Fibroblast of skin of back (primary cell): ENCODE results near the gene KLHL8. TPM values are rescaled to one million over a fixed set of nuclear protein-coding genes. Genes with fewer than 3 reads are reported as not detected.

Experiments used
- DNase-seq: peaks from one replicate; pipeline ENCODE4 v3.0.0-alpha.2; 2013
- polyA plus RNA-seq, 2 experiments: library from polyadenylated mRNA; unstranded; fragments of 120-200 nt; gene quantifications; one replicate each; pipeline ENCODE4 v1.2.1, GENCODE V29; 2013; ENCODE audit not compliant: insufficient read length in 2 of 2

The KLHL8 gene
- 6.5 TPM for polyA plus RNA-seq (2013, experiment 1 of 2; ENCODE audit: insufficient read length)
- polyA plus RNA-seq (2013, experiment 2 of 2; ENCODE audit: insufficient read length): 6.6 TPM

DNA sequence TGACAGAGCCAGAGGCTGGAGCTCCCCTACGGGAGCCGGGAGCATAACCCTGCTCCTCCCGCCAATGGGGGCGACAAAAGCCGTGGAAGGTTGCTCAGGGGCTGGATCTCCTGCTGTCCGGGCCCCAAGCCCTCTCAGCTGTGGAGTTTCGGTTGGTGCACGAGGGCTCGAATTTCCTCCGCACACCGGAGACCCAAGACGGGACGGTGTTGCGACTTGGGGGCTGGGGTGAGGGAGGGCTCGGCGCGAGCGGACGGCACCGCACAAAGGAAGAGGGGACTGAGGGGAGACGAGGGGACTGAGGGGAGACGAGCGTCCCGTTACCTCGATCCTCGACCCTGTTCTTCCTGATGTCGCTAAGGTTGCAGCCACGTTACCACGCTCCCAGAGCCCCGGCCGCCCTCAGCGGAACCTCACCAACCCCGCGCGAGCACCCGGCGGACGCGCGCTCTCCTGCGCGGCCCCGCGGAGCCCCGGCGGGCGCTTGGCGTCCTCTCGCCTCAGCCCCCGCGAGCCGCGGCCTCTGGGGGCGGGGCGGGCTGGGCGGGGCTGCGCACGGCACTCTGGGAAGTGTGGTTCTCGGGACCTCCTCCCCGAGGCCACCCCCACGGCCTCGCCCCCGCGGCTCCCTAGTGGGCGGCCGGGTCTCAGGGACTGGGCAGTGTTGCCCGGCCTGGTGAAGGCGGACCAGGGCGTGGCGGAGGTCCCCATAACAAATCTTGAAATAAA, at the start of gene KLHL8:
KLHL8 (minus strand) TSS at position 525 of the 729 bp plus-strand sequence. CDS start 25,079 bp downstream, outside the sequence.
- DNase-seq: peak; percentile 89

DNA sequence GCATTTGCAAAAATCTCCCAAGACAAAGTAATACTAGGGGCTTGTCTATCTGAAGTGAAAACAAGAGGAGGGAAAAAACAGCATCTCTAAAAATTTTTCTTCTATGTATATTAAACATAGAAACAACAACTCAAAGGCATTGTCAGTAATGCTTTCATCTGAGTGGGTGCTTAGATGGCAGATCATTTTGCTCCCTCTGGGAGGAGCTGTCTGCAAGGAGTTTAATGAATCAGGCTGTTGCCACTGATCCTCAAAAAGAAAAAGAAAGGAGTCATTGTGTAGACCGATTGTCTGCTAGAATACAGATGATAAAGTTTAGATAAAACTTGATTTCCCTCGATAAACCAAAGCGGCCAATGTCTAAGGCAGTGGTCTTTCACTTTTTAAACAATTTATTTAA, 49.7 kb upstream of the KLHL8 start:
- peak; percentile 24 for DNase-seq

DNA sequence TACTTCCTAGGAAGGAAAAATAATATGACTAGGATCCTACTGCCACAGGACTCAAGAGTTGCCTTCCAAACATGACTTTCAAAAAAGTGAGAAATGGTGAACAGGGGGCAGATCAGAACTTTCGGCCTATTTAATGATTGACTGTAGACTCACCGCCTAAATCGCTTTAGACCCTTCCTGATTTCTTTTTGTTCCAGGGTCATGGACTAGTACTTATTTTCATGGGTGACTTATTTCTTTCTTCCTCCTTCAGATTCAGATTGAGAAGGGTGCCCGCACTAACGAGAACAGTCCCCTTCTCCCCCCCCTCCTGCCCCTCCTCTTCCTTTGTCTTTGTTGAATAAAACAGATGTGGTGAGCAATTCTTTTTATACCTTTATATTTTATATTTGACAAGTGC, 48.0 kb upstream of the KLHL8 start:
- no peak for DNase-seq

DNA sequence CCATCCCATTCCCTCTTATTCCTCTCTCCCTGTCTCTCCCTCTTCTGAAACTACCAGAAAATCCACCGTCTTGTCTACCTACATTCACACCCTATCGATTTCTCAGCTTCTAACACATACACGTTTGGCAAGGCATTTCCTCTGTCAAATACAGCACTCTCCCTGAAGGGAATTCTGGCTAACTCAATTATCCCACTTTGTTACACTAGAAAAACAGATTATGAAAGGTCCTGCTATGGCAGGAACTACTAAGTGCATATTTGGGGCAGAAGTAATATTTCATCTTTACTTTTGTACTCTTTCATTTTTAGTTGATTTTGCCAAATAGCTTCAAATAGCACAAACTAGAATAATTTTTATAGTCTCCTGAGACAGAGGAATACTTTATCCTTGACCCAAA, 46.6 kb upstream of the KLHL8 start:
- no peak for DNase-seq

DNA sequence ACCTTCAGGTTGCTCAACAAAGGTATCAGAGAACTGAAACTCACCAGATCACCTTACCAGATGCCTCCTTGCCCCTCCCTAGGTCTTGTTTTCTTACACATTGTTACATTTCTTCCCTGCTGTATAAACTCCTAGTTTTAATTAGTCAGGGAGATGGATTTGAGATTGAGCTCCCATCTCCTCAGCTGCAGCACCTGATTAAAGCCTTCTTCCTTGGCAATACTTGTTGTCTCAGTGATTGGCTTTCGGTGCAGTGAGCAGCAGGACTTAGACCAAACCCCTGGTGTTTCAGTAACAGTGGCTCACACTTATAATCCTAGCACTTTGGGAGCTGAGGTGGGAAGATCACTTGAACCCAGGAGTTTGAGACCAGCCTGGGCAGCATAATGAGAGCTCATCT, 42.5 kb upstream of the KLHL8 start:
- DNase-seq: no peak

DNA sequence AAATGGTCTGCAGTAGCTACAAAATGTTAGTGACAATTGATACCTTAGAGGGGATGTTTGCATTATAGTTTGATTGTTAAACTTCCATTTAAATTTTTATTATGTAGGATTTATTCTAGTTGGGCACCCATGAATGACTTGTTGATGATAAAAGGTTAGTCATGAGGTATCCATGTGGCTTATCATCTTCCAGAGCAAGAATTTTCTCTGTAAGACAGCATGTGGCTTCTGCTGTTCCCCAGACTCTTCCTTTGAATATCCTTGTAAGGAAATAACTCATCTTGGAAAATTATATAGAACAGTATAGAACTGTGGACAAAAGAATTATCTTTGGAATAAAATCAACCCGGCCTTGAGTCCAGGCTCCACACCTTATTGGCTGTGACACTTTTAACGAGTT, 40.1 kb upstream of the KLHL8 start:
- peak; percentile 7 for DNase-seq

DNA sequence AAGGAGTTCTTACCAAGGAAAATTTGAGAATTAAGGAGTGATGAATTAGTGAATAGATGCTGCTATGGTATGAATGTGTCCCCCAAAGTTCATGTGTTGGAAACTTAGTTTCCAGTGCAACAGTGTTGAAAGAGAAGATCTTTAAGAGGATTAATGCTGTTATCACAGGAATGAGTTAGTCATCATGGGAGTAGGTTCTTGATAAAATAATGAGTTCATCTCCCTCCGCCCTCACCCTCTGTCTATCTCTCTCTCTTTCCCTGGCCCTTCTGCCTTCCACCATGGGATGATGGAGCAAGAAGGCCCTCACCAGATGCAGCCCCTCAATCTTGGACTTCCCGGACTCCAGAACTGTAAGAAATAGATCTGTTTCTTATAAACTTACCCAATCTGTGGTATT, 38.3 kb upstream of the KLHL8 start:
- no peak for DNase-seq

DNA sequence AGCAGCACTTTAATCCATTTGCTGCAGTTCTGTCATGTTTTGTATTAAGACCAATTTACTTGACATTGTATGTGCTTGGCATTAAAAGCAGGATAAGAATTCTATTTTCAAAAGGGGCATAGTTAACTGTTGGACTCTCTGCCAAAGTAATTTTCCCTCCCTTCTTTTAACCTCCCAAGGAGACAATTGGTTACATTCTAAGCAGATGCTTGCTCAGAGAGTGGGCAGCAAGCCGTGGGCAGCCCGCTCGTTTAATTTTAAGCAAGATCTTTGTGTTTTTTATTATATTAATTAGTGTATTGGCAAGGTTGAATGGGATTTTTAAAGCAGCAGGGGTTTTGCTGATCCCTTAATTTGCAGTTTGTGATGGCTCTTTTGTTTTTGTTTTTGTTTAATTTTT, 37.1 kb upstream of the KLHL8 start:
- DNase-seq: no peak

DNA sequence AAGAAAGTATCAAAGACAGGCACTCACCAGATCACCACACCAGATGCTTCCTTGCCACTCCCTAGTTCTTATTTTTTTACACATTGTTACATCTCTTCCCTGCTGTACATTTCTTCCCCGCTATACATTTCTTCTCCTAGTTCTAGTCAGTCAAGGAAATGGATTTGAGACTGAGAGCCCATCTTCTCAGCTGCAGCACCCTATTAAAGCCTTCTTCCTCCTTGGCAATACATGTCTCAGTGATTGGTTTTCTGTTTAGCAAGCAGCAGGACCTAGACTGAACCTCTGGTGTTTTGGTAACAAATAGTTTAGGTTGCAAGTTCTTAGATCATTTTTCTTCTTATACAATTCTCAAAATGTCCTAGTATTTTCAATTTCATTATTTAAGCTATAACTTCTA, 35.3 kb upstream of the KLHL8 start:
- DNase-seq: no peak

DNA sequence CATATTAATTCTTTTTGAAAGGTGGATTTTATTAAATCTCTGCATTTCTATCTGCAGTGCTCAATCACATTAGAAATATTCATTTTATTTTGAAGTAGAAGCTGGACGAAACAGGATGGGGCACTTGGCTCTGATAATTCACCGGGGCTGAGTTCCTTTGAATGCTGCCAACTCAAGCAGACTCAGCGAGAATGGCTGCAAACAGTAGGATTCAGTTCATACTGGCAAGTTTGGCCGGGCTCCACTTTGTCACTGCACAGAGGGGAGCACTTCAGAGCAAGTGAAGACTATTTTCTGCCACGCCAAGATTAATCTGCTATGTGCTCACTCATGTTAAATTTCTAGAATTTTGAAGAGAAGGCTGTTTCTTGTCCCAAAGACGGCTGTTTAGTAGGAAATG, 30.7 kb upstream of the KLHL8 start:
- DNase-seq: no peak

DNA sequence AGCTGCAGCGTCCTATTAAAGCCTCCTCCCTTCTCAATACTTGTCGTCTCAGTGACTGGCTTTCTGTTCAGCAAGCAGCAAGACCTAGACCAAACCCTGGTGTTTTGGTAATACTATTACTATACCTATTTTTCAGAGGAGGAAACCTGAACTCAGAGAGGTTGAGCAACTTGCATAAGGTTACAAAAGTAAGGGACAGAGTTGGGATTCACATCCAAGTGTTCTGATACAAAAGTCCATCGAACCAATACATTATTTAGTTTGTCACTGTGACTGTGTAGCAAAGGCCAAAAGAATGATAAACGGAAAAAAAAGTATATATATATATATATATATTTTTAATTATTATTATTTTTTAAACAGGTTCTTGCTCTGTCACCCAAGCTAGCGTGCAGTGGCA, 29.9 kb upstream of the KLHL8 start:
- DNase-seq: no peak

DNA sequence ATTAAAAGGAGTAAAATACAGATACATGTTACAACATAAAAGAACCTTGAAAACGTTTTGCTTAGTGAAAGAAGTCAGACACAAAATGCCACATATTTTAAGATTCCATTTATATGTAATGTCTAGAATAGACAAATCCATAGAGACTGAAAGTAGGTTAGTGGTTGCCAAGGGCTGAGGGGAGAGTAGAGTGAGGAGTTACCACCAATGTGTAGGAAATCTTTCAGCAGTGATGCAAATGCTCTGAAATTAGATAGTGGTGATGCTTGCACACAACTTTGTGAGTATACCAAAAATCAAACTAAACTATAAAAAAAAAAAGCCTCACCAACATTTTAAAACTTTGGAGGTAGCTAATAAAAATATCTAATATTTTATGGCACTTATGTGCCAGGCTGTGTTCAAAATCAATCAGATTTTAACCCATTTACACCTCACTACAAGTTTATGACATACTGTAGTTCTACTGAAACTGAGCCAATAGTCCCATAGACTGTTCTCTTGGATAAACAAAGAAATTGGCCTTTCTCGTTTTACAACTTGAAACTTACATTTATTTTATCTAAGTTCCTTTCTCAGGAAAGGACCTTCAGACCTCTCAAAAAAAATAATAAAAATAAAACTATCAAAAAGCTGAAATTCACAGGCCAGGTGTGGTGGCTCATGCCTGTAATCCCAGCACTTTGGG, 29.1 kb upstream of the KLHL8 start:
- DNase-seq: no peak

DNA sequence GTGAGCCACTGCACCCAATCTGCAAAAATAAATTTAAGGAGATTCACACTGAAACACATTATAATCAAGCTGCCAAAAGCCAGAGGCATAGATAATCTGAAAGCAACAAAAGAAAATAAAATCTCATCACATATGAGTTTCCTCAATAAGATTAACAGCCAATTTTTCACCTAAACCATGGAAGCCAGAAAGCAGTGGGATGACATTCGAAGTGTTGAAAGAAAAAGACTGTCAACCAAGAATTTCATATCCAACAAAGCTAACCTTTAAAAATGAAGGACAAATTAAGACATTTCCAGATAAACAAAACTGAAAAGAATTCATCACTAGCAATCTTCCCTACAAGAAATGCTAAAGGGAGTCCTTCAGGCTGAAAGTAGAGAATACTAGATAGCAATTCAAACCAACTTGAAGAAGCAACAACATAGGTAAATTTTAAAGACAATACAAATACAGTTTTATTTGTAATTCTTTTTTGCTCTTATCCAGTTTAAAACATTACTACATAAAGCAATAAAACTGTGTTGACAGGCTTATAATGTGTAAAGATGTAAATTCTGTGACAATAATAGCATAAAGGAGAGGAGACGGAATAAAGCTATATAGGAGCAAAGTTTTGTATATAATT, 23.1 kb upstream of the KLHL8 start:
- no peak for DNase-seq

DNA sequence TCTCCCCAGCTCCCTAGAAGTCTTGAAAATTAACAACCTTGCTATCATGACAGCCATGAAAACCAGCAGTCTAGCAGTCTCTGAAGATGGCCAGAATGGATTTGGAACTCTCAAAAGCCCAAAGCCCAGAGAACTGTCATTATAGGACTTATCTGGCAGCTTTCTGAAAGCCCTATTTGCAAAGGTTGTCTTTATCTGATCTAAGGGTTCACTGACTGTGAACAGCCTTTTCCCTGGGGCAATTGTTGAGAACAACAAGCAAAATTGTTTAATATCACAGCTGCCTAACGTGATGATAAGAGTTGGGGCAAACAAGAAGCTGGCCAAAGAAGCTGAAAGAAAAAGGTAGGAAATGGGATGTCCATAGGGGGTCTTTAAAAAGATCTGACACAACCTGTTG, 20.9 kb upstream of the KLHL8 start:
- DNase-seq: no peak

DNA sequence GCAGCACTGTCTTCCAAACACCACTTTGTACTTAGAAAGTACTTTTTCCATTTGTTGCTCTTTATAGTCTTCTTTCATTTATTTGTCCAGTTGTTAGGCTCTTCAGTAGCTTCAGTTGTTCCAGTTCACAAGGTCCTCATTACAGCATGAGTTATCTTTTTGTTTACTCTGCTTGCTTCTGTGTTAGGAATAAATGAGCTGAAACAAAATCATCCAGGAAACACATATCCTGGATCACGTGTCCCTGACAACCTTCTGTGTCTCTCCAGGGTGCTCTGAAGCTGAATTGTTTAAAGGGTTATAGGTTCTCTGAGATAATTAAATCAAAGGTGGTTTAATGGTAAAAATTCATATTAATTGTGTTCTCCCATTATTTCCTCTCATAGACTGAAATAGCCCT, 19.9 kb upstream of the KLHL8 start:
- no peak for DNase-seq

DNA sequence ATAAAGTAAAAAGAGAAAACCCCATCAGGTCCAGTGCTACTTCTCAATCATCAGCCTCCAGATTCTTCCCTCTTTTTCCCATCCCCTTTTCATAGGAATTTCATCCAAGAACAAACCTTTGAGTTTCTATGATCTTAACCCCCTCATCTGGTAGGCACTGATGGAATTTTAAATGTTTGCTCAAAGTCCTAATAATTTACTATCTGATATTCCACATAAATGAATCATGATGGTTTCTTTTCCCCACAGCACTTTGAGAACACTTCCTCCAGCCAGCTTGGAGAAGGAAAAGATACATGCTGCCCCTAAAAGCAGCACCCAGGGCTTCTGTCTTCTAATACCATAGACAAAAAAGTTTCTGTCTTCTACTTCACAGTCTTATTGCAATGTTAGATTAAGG, 19.4 kb upstream of the KLHL8 start:
- DNase-seq: no peak

DNA sequence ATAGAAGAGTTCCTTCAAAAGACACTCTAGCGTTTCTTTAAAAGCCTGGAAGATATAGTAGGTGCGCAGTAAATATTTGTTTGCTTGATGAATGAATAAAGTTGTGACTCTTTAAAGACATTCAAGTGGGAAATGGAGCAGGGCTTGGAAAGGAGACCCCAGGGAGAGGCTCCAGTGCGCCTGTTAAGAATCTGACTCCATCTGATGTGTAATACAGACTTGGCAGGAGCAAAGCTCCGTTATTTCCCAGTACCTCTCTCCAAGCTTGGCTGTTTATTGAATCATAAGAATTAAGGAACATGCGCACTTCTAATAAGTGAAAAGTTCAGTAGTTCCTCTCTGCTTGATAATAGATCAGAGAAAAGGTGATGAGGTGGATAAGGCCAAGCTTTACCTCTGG, 18.8 kb upstream of the KLHL8 start:
- no peak for DNase-seq

DNA sequence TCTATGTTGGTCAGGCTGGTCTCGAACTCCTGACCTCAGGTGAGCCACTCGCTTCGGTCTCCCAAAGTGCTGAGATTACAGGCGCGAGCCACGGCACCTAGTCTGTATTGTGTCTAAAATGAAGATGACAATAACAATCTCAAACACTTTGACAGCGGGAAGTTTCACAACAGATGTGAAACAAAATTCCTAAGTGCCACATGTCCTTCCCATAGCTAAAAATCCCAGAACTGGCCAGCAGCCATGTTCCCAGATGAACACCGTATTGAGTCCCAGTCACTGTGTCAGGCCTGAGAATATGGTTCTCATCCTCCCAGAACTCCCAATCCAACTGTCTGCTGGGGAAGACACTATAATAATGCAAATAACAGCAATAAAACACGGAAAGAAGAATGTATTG, 16.4 kb upstream of the KLHL8 start:
- DNase-seq: peak; percentile 21

DNA sequence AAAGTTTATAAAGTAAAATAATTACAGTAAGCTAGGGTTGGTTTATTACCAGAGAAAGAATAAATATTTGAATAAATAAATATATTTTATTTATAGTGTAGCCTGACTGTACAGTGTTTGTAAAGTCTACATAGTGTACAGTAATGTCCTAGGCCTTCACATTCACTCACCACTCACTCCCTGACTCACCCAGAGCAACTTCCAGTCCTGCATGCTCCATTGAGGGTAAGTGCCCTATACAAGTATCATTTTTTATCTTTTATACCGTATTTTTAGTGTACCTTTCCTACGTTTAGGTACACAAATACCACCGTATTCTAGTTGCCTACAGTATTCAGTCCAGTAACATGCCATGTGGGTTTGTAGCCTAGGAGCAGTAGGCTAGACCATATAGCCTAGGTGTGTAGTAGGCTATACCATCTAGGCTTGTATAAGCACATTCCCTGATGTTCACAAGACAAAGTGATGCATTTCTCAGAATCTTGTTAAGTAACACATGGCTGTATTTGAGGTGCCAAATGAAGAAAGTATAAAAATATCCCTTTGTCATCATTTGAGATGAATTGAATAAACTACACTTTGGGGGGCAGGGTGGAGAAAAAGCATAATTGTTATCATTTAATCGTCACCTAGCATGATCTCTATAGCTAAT, 14.7 kb upstream of the KLHL8 start:
- peak; percentile 32 for DNase-seq

DNA sequence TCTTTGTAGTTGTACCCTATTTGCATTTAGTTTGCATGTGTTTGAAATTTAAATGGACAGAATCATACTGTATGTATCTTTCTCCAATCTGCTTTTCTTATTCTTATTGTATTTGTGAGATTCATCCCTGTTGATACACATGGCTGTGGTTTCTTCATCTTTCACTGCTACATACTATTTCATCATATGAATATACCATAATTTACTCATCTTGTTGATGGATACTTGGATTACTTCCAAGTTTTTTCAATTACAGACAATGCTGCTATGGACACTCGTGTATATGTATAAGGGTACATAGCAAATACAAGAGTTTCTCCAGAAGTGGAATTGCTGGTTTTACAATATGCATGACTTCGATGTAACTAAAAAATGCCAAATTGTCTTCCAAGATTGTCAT, 11.8 kb upstream of the KLHL8 start:
- no peak for DNase-seq

DNA sequence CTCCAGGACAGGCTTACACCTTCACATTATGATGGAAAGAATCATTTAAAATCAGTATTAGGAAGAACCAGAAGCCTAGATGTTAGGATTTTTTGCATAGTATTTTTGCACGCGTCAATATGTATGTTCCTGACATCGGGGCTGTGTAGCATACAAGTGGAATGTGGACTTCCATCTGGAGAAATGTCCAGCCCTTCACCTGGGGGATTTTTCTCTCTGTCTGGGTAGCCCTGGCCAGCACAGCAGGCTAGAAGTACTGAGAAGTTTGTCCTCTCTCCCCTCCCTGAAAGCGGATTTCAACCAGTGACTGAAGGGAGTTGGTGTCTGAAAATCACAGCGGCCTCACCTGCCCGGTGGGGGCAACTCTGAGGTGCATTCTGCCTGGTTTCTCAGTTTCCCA, 10.4 kb upstream of the KLHL8 start:
- no peak for DNase-seq

DNA sequence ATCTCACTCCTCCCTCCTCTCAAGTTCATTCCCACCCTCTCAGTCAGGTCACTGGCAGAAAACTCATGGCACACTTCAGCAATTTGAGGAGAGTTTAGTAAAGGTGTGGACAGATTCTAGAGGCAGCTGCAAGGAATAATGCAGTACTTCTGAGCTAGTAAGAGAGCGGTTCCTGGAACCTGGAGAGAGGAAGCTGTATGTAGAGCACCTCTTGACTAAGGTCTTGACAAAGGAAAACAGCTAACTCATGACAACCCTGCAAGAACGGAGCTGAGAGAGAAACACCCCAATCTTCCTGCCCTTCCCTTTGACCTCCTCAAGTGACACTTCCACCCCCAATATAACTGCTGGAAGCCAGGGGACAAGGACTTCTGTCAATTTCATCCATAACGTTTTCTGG, 9.6 kb upstream of the KLHL8 start:
- no peak for DNase-seq

DNA sequence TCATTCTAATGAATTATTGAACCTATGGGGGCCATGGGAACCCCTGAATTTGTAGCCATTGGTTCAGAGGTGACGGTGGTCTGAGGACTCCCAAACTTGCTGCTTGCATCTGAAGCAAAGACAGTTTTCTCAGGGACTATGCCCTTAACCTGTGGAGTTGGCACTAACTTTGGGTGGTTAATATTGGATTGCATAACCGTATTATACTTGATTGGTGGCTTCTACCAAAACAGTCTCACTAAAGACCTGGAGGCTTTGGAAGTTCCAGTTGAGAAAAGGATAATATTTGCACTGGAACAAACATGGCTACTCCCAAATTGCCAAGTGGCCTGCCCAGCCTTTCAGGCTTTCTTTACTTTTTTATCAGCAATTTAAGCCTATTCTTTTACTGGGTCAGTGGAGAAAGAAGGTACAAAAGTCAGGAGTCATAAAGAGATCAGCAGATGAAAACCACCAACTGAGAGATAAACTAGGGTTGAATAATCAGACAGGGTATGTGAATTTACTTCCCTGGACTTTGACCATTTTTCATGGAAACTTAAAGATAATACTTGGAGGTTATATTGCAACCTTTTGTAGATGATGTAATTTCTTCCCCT, 7.9 kb upstream of the KLHL8 start:
- no peak for DNase-seq
